Measurements from ENCODE around the gene CHPT1. TPM values are rescaled to one million over a fixed set of nuclear protein-coding genes. Genes with fewer than 3 reads are reported as not detected.

CHPT1 gene
- total RNA-seq, 2 donors from 2014 or later, result 17.2 to 22.1 TPM

DNA sequence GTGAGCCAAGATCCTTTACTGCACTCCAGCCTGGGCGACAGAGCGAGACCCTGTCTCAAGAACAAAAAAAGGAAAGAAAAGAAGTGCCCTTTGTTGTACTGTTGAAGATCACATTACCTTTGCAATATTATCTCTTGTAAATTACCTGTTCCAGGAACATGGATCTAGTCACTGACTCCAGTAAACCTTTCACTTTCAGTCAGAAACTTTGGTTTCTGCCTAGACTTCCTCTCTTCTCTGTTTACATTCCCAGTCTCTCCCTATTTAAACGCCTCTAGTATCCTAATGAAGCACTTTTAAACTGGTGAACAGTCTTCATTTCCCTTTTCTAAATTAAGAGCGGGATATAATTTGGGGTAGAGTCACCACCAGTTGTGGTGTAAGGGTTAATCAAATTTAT is 12.8 kb downstream of the CHPT1 start:
- Histone ChIP-seq H3K36me3 (ENCODE audit: control insufficient read depth, insufficient read depth, low read length) (no peaks in the 10 kb centered on the region), H3K4me1 (ENCODE audit: control insufficient read depth, insufficient read depth, low read length) (no peaks in the 10 kb centered on the region), H3K9ac (ENCODE audit: extremely low read depth, low read length, poor library complexity, severe bottlenecking) (no peak overlapping the region), H3K4me3 (ENCODE audit: low read length) (no peak overlapping the region), H3K9me3 (ENCODE audit: control insufficient read depth, low read length) (no peaks in the 10 kb centered on the region), H3K27ac (ENCODE audit: low read depth, low read length) (no peak overlapping the region), H3K27me3 (ENCODE audit: control insufficient read depth, insufficient read depth, low read length, poor library complexity, severe bottlenecking) (no peaks in the 10 kb centered on the region)
- TF ChIP-seq, protein P1, sequence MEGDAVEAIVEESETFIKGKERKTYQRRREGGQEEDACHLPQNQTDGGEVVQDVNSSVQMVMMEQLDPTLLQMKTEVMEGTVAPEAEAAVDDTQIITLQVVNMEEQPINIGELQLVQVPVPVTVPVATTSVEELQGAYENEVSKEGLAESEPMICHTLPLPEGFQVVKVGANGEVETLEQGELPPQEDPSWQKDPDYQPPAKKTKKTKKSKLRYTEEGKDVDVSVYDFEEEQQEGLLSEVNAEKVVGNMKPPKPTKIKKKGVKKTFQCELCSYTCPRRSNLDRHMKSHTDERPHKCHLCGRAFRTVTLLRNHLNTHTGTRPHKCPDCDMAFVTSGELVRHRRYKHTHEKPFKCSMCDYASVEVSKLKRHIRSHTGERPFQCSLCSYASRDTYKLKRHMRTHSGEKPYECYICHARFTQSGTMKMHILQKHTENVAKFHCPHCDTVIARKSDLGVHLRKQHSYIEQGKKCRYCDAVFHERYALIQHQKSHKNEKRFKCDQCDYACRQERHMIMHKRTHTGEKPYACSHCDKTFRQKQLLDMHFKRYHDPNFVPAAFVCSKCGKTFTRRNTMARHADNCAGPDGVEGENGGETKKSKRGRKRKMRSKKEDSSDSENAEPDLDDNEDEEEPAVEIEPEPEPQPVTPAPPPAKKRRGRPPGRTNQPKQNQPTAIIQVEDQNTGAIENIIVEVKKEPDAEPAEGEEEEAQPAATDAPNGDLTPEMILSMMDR (conservative IDR thresholded peaks at IDR 0.05), result no peak
- Mint-ChIP-seq H3K9me3 (no peaks in the 10 kb centered on the region), H3K27ac (no peak overlapping the region), H3K4me1 (peaks cover 17% of the 10 kb centered on the region), H3K36me3 (ENCODE audit: low read depth) (no peaks in the 10 kb centered on the region), H3K4me3 (no peak overlapping the region), H3K27me3 (ENCODE audit: insufficient read depth) (no peaks in the 10 kb centered on the region)
- 88% methylated on average over 4 of the region's 4 CpGs; no CpG with 5 or more reads in 1 of the 2 experiments for WGBS, 2 experiments (ENCODE audit: insufficient coverage in 1 of 2, insufficient read length in 1 of 2)
- no peak for DNase-seq

DNA sequence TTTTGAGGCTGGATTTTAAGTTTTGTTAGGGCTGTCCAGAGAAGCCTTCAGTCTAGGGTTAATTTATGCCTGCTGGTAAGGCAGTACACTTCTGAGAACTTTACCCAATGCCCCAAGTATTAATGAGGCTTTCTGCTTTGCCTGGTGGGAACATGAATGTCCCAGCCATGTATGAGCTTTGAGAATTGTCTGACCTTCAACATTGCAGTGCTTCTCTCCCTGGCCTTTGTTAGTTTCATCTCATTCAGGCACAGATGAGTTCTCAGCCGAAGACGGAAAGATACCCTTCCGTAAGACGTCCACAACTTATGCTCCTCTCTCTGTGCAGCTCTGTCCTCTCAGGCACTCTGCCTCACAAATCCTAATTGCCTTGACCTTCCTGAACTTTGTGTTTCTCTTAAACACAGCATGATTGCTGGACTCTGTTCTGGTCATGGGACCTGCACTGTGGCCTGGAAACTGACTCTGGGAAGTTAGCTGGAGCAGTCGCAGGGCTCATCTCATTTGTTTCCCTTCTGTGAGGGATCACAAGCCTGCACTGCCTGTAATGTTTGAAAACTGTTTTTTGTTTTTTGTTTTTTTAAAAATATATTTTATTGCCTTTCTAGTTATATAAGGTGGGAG is 15.7 kb downstream of the CHPT1 start:
- Histone ChIP-seq H3K36me3 (ENCODE audit: control insufficient read depth, insufficient read depth, low read length) (no peaks in the 10 kb centered on the region), H3K27ac (ENCODE audit: low read depth, low read length) (peak overlapping the region; percentile 62), H3K4me1 (ENCODE audit: control insufficient read depth, insufficient read depth, low read length) (no peaks in the 10 kb centered on the region), H3K9me3 (ENCODE audit: control insufficient read depth, low read length) (no peaks in the 10 kb centered on the region), H3K9ac (ENCODE audit: extremely low read depth, low read length, poor library complexity, severe bottlenecking) (no peak overlapping the region), H3K4me3 (ENCODE audit: low read length) (no peak overlapping the region), H3K27me3 (ENCODE audit: control insufficient read depth, insufficient read depth, low read length, poor library complexity, severe bottlenecking) (no peaks in the 10 kb centered on the region)
- Mint-ChIP-seq H3K9me3 (no peaks in the 10 kb centered on the region), H3K36me3 (ENCODE audit: low read depth) (no peaks in the 10 kb centered on the region), H3K4me3 (no peak overlapping the region), H3K4me1 (peaks cover 8% of the 10 kb centered on the region), H3K27me3 (ENCODE audit: insufficient read depth) (no peaks in the 10 kb centered on the region), H3K27ac (no peak overlapping the region)
- TF ChIP-seq, protein P1 (conservative IDR thresholded peaks at IDR 0.05), result no peak
- DNase-seq, result no peak
- WGBS, 2 experiments (ENCODE audit: insufficient coverage in 1 of 2, insufficient read length in 1 of 2), result 86 to 90% methylated on average over 4 to 5 of the region's 5 CpGs

DNA sequence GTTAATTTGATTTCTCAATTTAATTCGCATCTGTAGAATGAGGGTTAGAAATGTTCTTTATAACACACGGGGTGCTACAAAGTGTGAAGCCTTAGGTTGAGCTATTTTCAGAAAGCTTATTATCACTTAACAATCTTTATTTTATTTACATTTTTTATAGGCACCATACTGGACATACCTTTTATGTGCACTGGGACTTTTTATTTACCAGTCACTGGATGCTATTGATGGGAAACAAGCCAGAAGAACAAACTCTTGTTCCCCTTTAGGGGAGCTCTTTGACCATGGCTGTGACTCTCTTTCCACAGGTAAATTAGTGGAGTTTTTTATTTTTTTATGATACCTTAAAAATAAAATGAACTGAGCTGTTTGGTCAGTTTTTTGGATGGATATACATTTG is 16.5 kb downstream of the CHPT1 start:
- H3K9ac ChIP-seq (ENCODE audit: extremely low read depth, low read length, poor library complexity, severe bottlenecking), result no peak overlapping the region
- no peaks in the 10 kb centered on the region for H3K9me3 ChIP-seq (ENCODE audit: control insufficient read depth, low read length)
- no peak overlapping the region for H3K27ac Mint-ChIP-seq
- no peak overlapping the region for H3K4me3 Mint-ChIP-seq
- H3K27ac ChIP-seq (ENCODE audit: low read depth, low read length), result no peak overlapping the region
- H3K9me3 Mint-ChIP-seq, result no peaks in the 10 kb centered on the region
- no peaks in the 10 kb centered on the region for H3K36me3 Mint-ChIP-seq (ENCODE audit: low read depth)
- TF ChIP-seq, protein P1 (conservative IDR thresholded peaks at IDR 0.05), result no peak
- H3K4me1 ChIP-seq (ENCODE audit: control insufficient read depth, insufficient read depth, low read length), result no peaks in the 10 kb centered on the region
- H3K4me1 Mint-ChIP-seq, result peaks cover 8% of the 10 kb centered on the region
- DNase-seq, result no peak
- H3K36me3 ChIP-seq (ENCODE audit: control insufficient read depth, insufficient read depth, low read length), result no peaks in the 10 kb centered on the region
- WGBS, 2 experiments (ENCODE audit: insufficient coverage in 1 of 2, insufficient read length in 1 of 2), result 100% methylated on average over 2 of the region's 2 CpGs; no CpG with 5 or more reads in 1 of the 2 experiments
- no peak overlapping the region for H3K4me3 ChIP-seq (ENCODE audit: low read length)
- H3K27me3 ChIP-seq (ENCODE audit: control insufficient read depth, insufficient read depth, low read length, poor library complexity, severe bottlenecking), result no peaks in the 10 kb centered on the region
- H3K27me3 Mint-ChIP-seq (ENCODE audit: insufficient read depth), result no peaks in the 10 kb centered on the region

All from endodermal cell (in vitro differentiated cells).